Occipital lobe (tissue), 2 donors: ENCODE results near the gene OR51V1. TPM values are rescaled to one million over a fixed set of nuclear protein-coding genes. Genes with fewer than 3 reads are reported as not detected.

Source experiments
- DNase-seq: peaks from one replicate; lab custom pipeline; 2025; lab: John Stamatoyannopoulos, UW
- total RNA-seq: library from RNA; depleted of rRNA; stranded (reverse); fragments of >200 nt; gene quantifications from one replicate; pipeline ENCODE4 v1.2.3, GENCODE V29; 2014

OR51V1 gene
- total RNA-seq, 1 donor from 2014 or later, result not detected

DNA sequence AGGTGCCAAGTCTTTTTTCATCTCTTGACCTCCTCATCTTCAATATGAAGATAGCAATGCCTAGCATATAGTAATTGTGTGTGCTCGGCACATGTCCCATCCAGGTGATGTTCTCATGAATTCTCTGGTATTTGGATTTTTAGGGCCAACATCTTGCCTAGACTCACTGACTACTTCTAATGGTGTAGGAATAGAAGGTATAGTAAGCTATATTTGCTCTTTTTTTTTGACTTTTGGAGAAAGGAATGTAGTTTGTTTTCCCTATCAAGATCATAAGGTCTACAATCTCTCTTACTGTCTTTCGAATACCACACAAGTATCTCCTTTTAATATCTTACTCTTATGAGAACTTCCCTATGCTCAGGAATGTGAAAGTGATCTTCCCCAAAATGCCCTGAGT, 30.6 kb upstream of the OR51V1 start:
- no peak for DNase-seq

DNA sequence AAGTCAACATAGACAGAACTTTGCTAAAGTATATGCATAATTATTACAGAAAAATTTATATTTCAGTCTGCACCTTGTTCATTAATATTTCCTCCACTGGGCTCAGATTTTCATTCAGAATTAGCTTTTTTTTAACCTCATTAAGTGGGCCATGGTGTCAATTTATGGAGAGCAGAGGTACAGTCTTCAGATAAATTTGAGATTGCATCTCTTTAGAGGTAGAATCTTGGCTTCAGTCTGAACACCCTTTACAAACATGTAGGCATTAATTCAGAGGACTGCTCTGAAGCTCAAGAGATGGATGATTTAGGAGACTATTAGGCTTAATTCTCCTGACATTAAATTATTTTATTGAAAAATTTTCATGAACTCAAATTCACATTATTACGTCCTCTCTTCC, 29.8 kb upstream of the OR51V1 start:
- DNase-seq, result no peak

DNA sequence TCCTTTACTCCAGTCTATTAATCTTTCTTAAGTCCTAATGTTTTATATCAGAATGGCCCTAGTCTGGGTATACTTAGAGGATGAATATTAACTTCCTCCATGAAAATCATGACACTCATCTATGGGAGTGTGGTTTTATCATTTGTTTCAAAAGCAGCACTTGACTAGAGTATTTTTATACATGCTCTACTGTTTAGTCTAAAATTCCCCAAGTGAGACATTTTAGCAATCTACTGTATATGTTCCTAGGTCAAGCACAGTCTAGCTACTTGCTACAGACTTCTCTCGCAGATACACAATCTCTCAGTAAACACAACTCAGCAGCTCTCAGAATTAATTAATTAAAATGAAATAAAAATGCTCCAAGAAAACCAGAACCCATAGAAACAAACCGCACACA, 29.3 kb upstream of the OR51V1 start:
- DNase-seq, result no peak

DNA sequence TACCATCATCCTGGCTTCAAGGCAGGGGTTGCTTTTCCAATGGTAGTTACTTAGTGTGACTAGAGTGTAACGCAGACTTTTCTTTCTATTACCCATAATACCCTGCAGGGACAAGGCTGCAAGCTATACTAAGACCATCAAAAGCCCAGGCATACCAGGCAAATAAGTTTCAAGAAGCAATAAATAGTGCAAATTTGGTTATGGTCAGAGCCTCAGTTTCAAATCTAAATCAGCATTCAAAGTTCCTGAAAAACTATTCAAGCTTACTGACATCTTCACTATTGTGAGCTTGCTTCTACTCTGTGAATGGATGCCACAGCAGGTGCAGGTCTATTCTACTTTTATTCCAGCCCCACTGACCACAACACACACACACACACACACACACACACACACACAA, 28.9 kb upstream of the OR51V1 start:
- DNase-seq, result no peak

DNA sequence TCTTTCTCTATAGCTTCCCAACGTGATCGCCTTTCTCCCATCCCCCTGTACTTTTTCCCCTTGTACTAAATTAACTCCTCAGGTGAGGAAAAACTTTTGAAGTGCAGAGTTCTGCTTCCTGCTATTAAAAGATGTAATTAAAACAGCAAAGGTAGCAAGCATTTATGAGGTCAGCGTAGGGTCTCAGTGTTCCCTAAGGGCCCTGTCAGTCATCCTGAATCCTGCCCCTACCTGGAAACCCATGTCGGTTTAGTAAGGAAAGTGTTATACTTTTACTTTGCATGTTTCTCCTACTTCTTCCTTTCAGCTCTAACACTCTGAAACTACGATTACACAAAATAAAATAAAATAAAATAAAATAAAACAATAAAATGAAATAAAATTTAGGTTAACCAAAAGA, 27.6 kb upstream of the OR51V1 start:
- no peak for DNase-seq

DNA sequence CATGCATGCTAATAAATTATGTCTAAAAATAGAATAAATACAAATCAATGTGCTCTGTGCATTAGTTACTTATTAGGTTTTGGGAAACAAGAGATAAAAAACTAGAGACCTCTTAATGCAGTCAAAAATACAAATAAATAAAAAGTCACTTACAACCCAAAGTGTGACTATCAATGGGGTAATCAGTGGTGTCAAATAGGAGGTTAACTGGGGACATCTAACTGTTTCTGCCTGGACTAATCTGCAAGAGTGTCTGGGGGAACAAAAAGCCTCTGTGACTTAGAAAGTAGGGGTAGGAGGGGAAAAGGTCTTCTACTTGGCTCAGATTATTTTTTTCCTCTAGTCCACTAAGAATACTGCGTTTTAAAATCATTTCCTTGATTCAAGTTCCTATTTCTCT, 27.2 kb upstream of the OR51V1 start:
- no peak for DNase-seq

DNA sequence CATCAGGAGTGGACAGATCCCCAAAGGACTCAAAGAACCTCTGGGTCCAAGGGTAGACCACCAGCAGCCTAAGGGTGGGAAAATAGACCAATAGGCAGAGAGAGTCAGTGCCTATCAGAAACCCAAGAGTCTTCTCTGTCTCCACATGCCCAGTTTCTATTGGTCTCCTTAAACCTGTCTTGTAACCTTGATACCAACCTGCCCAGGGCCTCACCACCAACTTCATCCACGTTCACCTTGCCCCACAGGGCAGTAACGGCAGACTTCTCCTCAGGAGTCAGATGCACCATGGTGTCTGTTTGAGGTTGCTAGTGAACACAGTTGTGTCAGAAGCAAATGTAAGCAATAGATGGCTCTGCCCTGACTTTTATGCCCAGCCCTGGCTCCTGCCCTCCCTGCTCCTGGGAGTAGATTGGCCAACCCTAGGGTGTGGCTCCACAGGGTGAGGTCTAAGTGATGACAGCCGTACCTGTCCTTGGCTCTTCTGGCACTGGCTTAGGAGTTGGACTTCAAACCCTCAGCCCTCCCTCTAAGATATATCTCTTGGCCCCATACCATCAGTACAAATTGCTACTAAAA, 26.3 kb upstream of the OR51V1 start, which contains the start of gene HBB:
HBB (minus strand) TSS at position 340 of the 579 bp plus-strand sequence; CDS start at position 290, 50 bp downstream.
- DNase-seq, result no peak

DNA sequence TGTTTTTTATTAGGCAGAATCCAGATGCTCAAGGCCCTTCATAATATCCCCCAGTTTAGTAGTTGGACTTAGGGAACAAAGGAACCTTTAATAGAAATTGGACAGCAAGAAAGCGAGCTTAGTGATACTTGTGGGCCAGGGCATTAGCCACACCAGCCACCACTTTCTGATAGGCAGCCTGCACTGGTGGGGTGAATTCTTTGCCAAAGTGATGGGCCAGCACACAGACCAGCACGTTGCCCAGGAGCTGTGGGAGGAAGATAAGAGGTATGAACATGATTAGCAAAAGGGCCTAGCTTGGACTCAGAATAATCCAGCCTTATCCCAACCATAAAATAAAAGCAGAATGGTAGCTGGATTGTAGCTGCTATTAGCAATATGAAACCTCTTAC, 25.0 kb upstream of the OR51V1 start:
- no peak for DNase-seq

DNA sequence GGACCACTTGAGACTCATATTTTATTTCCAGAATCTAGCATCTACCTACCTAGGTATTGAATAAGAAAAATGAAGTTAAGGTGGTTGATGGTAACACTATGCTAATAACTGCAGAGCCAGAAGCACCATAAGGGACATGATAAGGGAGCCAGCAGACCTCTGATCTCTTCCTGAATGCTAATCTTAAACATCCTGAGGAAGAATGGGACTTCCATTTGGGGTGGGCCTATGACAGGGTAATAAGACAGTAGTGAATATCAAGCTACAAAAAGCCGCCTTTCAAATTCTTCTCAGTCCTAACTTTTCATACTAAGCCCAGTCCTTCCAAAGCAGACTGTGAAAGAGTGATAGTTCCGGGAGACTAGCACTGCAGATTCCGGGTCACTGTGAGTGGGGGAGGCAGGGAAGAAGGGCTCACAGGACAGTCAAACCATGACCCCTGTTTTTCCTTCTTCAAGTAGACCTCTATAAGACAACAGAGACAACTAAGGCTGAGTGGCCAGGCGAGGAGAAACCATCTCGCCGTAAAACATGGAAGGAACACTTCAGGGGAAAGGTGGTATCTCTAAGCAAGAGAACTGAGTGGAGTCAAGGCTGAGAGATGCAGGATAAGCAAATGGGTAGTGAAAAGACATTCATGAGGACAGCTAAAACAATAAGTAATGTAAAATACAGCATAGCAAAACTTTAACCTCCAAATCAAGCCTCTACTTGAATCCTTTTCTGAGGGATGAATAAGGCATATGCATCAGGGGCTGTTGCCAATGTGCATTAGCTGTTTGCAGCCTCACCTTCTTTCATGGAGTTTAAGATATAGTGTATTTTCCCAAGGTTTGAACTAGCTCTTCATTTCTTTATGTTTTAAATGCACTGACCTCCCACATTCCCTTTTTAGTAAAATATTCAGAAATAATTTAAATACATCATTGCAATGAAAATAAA, 24.3 kb upstream of the OR51V1 start:
- no peak for DNase-seq

DNA sequence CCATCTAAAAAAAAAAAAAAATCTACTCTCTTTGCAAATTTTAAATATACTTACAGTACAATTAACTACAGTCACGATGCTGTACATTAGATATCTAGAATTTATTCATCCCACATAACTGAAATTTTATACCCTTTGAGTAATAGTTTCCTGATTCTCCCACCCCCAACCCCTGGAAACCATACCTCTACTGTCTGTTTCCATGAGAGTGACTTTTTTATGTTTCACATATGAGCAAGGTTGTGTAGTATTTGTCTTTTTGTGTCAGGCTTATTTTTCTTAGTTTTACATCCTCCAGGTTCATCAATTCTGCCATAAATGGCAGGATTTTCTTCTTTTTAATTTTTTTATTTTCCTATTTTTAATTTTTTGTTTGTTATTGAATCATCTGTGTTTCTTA, 23.2 kb upstream of the OR51V1 start:
- no peak for DNase-seq

DNA sequence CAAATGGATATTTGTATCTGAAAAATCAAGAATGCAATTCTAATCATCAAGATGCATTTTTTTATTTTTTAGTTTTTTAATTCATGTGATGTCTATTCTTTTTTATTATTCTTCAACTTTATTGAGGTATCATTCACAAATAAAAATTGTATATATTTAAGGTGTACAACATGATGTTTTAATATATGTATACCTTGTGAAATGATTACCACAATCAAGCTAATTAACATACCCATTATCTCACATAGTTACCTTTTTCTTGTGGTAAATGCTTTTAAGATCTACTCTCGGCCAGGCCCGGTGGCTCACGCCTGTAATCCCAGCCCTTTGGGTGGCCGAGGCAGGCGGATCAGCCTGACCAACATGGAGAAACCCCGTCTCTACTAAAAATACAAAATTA, 22.7 kb upstream of the OR51V1 start:
- no peak for DNase-seq

DNA sequence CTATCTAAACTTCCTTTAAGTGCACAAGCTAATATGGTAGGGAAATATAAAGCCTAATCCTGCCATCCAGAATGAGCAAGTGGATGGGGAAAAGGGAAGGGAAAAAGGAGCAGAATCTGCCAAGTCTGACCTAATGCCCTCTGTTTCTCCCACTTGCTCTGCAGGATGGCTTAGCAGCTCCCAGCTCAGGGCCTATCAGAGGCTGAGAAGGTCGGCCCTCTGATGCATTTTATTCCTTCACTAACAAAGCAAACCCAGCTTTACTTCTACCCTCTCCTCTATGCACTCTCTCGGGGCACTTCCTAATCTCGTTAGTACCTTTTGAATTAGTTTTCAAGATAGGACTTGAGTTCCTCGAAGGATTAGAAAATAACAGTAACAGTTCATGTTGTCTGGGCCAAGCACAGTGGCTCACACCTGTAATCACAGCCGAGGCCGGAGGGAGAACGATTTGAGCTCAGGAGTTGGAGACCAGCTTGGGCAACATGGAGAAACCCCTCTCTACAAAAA, 9.9 kb upstream of the OR51V1 start:
- no peak for DNase-seq

DNA sequence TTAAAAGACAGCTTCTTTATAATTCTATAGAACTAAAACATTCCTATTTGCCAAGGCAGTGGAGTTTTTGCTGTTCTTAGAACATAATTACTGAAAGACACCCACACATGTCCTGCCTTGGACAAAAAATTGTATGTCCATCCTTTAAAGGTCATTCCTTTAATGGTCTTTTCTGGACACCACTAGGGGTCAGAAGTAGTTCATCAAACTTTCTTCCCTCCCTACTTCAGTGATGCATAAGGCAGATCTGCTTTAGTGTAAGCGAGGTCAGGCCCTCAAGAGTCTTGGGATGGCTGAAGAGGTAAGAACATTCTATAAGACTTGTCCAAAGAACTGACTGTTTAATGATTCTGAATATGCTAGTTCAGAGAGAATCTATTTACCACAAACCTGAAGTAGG, 4.3 kb upstream of the OR51V1 start:
- DNase-seq, result no peak

DNA sequence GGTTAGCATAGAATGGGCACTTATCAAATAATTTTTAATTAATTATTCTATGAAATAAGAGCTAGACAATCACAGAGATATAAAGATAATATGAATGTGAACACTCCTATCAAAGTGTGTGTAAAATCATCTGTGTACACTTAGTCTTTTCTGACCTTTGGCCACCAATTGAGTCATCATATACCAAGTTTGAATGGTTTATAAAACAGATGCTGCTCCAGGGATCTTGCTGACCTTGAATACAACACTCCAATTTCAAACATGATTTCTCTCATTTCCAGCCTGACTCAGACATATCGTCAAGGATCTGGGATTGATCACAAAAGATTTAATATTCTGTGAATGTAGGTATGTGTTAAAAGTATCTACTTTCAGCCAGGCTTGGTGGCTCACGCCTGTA, 2.9 kb upstream of the OR51V1 start:
- DNase-seq, result no peak

DNA sequence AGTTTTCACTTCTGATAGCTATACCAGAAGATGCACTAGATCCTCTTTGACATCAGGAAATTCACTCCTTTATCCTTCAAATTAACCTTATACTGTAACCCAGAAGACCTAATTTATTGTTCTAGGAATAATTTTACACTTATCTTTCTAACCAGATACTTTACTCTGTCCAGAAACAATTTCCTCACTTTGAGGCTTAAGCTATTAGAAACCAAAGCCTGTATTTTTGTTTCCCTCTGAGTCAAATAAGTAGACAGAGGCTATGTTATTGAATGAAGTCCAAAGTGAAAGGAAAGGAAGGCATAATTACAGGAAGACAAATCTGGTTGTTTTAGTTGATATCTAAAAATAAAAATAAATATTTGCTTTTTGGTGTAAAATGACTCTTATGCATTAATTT, 2.2 kb downstream of the OR51V1 start:
- DNase-seq, result no peak

DNA sequence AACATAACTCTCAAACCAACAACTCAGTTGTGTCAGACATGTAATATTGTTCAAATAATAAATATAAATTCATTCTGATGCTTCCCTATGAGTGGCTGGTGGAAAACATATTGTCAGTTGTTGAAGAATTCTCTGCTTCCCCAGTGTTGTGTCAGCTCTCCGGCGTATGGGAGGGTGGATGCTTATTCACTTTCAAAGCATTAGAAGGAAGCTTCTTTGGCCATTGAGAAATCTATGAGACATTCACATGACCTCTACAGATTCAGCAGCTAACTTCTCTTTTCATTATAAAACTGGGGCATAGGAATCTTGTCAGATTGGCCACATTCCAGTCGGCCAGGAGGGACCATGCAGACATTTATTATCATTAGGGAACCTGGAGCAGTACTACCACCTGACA, 2.9 kb downstream of the OR51V1 start:
- DNase-seq, result no peak

DNA sequence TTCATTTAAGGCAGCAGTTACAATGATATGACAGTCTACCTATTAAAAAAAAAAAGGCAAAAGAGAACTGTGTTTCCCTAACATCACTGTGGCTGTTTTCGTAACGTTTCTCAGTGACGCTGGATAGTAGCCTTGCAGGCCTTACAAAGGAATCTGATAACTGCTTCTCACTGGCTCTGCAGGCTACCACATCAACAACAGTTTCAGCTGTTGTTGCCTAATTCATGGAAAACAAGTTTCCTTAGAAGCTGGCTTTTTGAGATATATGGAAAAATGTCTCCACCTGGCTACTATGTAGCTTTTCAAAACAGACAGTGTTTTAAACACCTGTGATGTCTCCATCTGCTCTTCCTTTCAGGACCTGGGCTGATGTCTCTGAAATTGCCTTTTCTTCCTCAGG, 3.8 kb downstream of the OR51V1 start:
- no peak for DNase-seq

DNA sequence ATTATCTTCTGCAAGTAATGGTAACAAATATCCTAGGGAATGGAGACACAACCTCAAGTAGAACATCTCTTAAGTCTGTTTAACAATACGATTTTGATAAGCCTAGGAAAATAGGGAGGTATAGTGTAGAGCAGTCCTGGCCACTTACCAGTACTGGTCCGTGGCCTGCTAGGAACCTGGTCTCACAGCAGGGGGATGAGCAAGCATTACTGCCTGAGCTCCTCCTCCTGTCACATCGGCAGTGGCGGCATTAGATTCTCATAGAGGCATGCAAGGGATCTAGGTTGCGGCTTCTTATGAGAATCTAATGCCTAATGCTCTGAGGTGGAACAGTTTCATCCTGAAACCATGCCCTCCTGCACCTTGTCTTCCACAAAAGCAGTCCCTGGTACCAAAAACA, 4.4 kb downstream of the OR51V1 start:
- no peak for DNase-seq

DNA sequence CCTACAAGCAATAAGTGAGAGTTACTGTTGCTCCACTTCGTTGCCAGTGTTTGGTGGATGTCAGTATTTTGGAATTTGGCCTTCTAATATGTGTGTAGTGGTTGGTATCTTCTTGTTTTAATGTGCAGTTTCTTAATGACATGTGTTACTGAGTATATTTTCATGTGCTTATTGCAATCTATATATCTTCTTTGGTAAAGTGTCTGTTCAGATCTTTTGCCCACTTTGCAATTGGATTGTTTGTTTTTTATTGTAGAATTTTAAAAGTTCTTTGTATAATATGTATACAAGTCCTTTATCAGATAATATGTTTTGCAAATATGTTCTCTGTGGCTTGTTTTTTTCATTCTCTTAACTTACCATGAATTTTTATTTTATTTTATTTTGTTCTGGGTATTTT, 7.7 kb downstream of the OR51V1 start:
- no peak for DNase-seq

DNA sequence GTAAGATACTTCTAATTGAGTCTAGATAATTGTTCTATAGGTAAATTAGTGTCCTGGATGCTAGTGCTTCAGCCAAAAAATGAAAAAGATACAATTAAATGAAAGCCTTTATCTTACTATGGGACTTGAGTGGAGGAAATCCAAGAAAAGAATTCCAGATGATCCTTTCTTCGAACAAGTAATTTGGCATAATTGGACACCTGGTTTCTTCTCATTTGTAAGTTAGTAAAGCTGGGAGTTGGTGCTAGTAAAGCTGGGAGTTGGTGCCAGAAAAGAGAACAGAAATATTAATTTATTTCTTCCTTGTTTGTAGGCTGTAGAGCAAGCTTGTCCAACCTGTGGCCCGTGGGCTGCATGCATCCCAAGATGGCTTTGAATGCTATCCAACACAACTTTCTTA, 12.3 kb downstream of the OR51V1 start:
- DNase-seq, result no peak

DNA sequence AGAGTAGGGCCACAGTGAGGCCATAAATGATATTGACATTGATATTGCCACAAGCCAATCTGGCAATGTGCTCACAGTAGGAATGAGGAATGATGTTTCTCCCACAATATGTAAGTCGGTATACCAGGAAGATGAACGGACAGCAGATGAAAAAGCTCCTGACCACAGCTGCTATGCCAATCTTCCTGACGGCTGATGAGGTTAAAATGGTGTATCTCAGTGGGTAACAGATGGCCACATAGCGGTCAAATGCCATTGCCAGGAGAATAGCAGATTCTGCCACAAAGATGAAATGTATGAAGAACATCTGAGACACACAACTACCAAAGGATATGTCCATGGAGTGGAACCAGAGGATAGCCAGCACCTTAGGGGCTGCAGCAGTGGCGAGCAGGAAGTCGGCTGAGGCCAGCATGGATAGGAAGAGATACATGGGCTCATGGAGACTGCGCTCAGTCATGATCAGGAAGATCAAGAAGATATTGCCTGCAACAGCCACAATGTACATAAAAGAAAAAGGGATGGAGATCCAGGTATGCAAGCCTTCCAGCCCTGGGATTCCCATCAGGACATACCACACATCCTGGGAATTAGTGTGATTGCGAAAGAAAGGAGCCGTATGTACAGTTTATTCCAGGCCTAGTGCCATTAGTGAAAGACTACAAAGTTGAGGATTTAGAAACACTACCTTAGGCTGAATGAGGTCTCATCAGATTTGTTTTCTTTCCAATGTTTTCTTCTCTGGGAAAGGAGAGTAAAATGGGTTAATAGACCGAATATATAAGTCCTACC, 22.2 kb downstream of the OR51V1 start:
- no peak for DNase-seq

DNA sequence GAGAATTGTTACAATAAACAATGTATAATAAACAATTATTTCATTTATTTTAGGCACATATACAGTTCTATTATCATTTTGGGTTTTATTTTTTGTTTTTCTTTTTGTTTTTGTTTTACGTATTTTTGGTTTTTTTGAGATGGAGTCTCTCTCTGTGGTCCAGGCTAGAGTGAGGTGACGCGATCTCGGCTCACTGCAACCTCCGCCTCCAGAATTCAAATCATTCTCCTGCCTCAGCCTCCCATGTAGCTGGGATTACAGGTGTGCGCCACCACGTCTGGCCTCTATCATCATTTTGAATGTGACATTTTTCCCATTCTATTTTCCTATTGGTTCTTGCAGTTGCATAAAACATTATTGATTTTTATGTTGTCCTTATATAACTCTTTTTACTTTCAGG, 25.5 kb downstream of the OR51V1 start:
- DNase-seq, result no peak
